Epithelial cell of esophagus (primary cell): ENCODE measurements around the gene WNK2.

Source experiments
- DNase-seq: peaks from one replicate; pipeline ENCODE4 v3.0.0; 2010; ENCODE audit warnings: low read depth
- H3K4me3 ChIP-seq: 2 replicates; pipeline ENCODE4 v1.5.1; 2011; ENCODE audit warnings: mild to moderate bottlenecking, low read length, control low read depth
- CTCF ChIP-seq: IDR thresholded peaks from 2 replicates; pipeline ENCODE4 v1.5.1; 2011; ENCODE audit warnings: low read depth, mild to moderate bottlenecking, low read length, control low read depth, inconsistent platforms; ENCODE audit not compliant: insufficient read depth; ENCODE audit errors: missing control alignments

Gene WNK2

GRCh38 chr9:93191354-93191660, 7.4 kb downstream of the WNK2 start:
- DNase-seq: no peak
- H3K4me3 ChIP-seq: no peak overlapping the region
- no peak for TF ChIP-seq CTCF

GRCh38 chr9:93192721-93193387, 8.9 kb downstream of the WNK2 start:
- DNase-seq: no peak
- TF ChIP-seq CTCF: no peak
- H3K4me3 ChIP-seq: no peak overlapping the region

GRCh38 chr9:93193388-93194220, 9.7 kb downstream of the WNK2 start:
- DNase-seq: peak; percentile 21
- TF ChIP-seq CTCF: peak; percentile 40
- no peak overlapping the region for H3K4me3 ChIP-seq

GRCh38 chr9:93194221-93194625, 10.3 kb downstream of the WNK2 start:
- TF ChIP-seq CTCF: no peak
- DNase-seq: no peak
- H3K4me3 ChIP-seq: no peak overlapping the region

- no peak for DNase-seq
- no peak overlapping the region for H3K4me3 ChIP-seq
- TF ChIP-seq CTCF: no peak
Measured at GRCh38 chr9:93194641-93195040, 10.7 kb downstream of the WNK2 start.

- no peak for DNase-seq
- no peak for TF ChIP-seq CTCF
- H3K4me3 ChIP-seq: no peak overlapping the region
Measured at GRCh38 chr9:93196096-93197055, 12.4 kb downstream of the WNK2 start.
